Calu3 (cell line): Measurements from ENCODE around the gene LYPD6B. TPM values are rescaled to one million over a fixed set of nuclear protein-coding genes. Genes with fewer than 3 reads are reported as not detected.

Experiments used
- BruUV-seq: library from RNA; stranded (reverse); fragments of 400-500 nt; replicated peaks from 2 replicates; lab custom pipeline; 2021; lab: Mats Ljungman, UMichigan
- CTCF ChIA-PET: fragments of 300-600 bp; sonication (Branson Sonifier 250); formaldehyde crosslinking; loops from one replicate; lab custom pipeline; 2022; ENCODE audit warnings: antibody characterized with exemption; lab: Charles Lee
- DNase-seq: peaks from one replicate; pipeline ENCODE4 v3.0.0; 2022
- H3K27ac Mint-ChIP-seq: one replicate; pipeline ENCODE4 v1.8.0; 2022; ENCODE audit warnings: mixed read lengths; ENCODE audit not compliant: unreplicated experiment
- H3K27me3 Mint-ChIP-seq: one replicate; pipeline ENCODE4 v1.8.0; 2022; ENCODE audit warnings: mixed read lengths; ENCODE audit not compliant: unreplicated experiment
- H3K36me3 Mint-ChIP-seq: one replicate; pipeline ENCODE4 v1.8.0; 2022; ENCODE audit warnings: mild to moderate bottlenecking, moderate library complexity, mixed read lengths; ENCODE audit not compliant: insufficient read depth, unreplicated experiment
- H3K4me1 Mint-ChIP-seq: one replicate; pipeline ENCODE4 v1.8.0; 2022; ENCODE audit warnings: mild to moderate bottlenecking, low read depth, mixed read lengths; ENCODE audit not compliant: unreplicated experiment
- H3K4me3 Mint-ChIP-seq: one replicate; pipeline ENCODE4 v1.8.0; 2022; ENCODE audit warnings: mild to moderate bottlenecking, low read depth, moderate library complexity, mixed read lengths; ENCODE audit not compliant: unreplicated experiment
- H3K9me3 Mint-ChIP-seq: one replicate; pipeline ENCODE4 v1.8.0; 2022; ENCODE audit warnings: low read depth, mixed read lengths; ENCODE audit not compliant: unreplicated experiment
- CTCF ChIP-seq: fragments of 200-600 bp; IDR thresholded peaks from one replicate; pipeline ENCODE4 v1.8.0; 2022; ENCODE audit warnings: antibody characterized with exemption; ENCODE audit not compliant: unreplicated experiment
- intact Hi-C: fragments of 100-400 bp; cut with micrococcal nuclease; formaldehyde crosslinking; loops from one replicate; pipeline ENCODE4 v1.10.0; 2022; ENCODE audit not compliant: unreplicated experiment
- total RNA-seq: library from RNA; stranded (reverse); gene quantifications from 2 replicates; pipeline ENCODE4 v1.2.3, GENCODE V29; 2022

Gene LYPD6B
- total RNA-seq, 1 experiment from 2014 or later = 0.87 TPM

DNA sequence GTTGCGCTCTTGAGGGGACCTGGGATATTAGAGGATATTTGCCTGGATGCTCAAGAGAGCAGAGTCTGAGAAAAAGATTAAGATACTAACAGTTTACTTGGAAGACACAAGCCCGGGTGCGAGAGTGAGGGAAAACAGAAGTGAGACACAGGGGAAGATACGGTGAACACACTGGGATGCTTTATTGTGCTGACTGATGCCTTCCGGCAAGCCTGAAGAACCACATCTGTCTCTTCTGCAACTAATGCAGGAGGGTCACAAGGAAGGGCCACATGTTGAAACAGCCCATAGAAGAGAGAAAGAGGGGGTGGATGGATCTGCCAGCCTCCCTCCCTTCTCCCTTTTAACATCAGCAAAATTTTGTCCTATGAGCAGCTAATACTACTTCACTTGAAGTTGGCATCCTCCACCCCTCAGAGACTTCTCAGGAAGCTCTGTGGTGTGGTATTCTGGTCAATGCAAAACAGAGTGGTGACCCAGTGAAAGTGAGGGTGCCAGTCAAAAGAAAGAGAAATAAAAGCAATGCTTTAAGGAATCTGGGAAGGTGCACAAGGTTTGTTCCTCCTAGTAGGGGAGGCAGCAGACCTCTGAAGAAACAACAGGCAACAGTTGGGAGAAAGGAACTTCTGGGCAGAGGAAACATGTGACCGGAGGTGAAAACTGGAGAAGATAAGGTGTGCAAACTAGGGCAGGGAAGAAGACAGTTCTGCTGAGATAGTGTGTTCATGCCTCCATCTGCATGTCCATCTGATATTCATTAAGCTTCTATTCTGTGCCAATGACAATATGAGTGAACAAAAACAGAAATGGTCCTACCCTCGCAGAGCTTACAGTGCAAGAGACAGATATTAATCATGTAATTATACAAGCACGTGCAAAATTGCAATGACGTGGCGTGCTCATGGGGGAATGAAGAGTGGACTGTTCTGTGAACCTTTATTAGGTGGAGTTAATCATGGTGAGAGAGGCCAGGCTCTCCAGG, 107.1 kb downstream of the LYPD6B start:
- Mint-ChIP-seq H3K4me1 (no peaks in the 10 kb centered on the region), H3K9me3 (no peaks in the 10 kb centered on the region), H3K4me3 (no peak overlapping the region), H3K27ac (no peak overlapping the region), H3K27me3 (peaks cover 33% of the 10 kb centered on the region), H3K36me3 (no peaks in the 10 kb centered on the region)
- TF ChIP-seq CTCF = no peak
- no peak for DNase-seq
- CTCF ChIA-PET = no interaction called here
- intact Hi-C loops = no loop called here
- no TSS peak for BruUV-seq

DNA sequence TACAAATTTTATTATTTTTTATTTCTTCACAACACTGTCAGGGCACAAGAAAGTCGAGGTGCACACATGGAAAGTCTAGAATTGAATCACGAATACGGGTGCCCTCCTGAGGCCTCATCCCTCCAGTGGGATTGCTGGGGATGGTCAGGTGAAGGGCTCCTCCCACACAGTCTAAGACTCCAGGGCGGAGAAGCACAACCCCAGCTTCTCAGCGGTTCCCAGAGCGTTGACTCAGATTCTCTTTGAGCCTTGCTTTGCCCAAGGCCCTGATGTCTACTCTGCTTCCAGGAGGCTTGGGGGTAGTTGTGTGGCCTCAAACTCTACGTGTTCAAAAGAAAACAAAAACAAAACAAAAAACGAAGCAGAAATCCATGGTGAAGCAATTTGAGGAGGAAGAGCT, 108.4 kb downstream of the LYPD6B start:
- no peaks in the 10 kb centered on the region for H3K36me3 Mint-ChIP-seq
- H3K9me3 Mint-ChIP-seq = no peaks in the 10 kb centered on the region
- intact Hi-C loops = no loop called here
- peaks cover 33% of the 10 kb centered on the region for H3K27me3 Mint-ChIP-seq
- CTCF ChIA-PET = no interaction called here
- no peak for TF ChIP-seq CTCF
- no TSS peak for BruUV-seq
- H3K4me3 Mint-ChIP-seq = no peak overlapping the region
- no peak overlapping the region for H3K27ac Mint-ChIP-seq
- H3K4me1 Mint-ChIP-seq = no peaks in the 10 kb centered on the region
- DNase-seq = no peak

- no peaks in the 10 kb centered on the region for H3K36me3 Mint-ChIP-seq
- no peak overlapping the region for H3K4me3 Mint-ChIP-seq
- H3K27me3 Mint-ChIP-seq = peaks cover 33% of the 10 kb centered on the region
- BruUV-seq = no TSS peak
- no peaks in the 10 kb centered on the region for H3K9me3 Mint-ChIP-seq
- CTCF ChIA-PET = no interaction called here
- no peak for DNase-seq
- TF ChIP-seq CTCF = no peak
- no peak overlapping the region for H3K27ac Mint-ChIP-seq
- H3K4me1 Mint-ChIP-seq = no peaks in the 10 kb centered on the region
- intact Hi-C loops = no loop called here
These were observed 109.9 kb downstream of the LYPD6B start for GRCh38 chr2:149148194-149149006.

DNA sequence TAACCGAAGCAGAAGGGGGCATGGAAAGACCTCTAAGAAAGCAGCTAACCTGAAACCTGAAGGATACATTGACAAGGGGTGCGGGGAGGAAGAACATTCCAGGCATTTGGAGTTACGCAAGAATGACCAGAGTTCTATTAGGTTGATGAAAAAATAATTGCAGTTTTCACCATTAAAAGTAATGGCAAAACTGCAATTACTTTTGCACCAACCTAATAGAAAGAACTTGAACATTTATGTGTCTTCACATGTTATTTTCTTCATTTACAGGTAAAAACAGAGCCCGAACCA, 110.5 kb downstream of the LYPD6B start:
- Mint-ChIP-seq H3K4me1 (no peaks in the 10 kb centered on the region), H3K9me3 (no peaks in the 10 kb centered on the region), H3K27me3 (peaks cover 33% of the 10 kb centered on the region), H3K36me3 (no peaks in the 10 kb centered on the region), H3K27ac (no peak overlapping the region), H3K4me3 (no peak overlapping the region)
- intact Hi-C loops = no loop called here
- TF ChIP-seq CTCF = no peak
- CTCF ChIA-PET = no interaction called here
- DNase-seq = no peak
- BruUV-seq = no TSS peak
